ENCODE measurements around the gene ZNF547.

The ZNF547 gene

DNA sequence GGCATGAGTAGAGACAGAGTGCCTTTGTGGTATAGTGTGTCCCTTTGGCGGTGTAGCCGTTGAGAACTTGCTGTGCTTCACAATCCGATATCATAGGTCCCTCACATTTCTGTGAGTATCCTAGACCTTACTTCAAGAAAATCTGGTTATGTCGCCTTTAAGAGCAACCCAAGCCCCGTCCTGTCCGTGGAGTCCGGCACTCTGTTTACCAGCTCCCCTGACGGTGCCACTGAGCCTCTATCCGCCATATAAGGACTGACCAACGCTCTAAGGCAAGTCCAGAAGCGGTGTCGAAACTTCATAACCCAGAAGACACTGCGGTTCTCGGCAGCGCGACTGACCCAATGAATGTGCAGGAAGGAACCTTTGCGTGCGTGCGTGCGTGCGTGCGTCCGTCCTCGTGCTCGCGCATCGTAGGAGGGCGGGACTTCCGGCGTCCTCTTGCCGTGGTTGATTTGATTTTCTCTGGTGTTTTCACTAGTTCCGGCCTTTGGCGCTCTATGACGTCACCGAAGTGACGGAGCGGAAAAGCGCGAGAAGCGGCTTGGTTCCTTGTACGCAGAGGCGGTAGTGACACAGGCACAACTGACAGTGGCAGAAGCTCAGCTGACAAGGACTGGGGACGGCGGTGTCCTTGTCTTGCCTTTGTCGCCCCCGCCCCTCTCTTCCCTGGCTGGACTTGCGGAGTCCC, at the start of gene ZNF547, which contains the start of gene TRAPPC2B (continued):
- TF ChIP-seq ZNF202 (tag by site-specific recombination; IDR thresholded peaks at IDR 0.05; ENCODE audit: borderline replicate concordance) (no peak), HOXC10 (CRISPR knock-in tag; IDR thresholded peaks at IDR 0.05) (peak; percentile 90; the same call in 1 of the 2 replicates), ZNF366 (tag by site-specific recombination; conservative IDR thresholded peaks at IDR 0.05) (0 out of 2 replicates have a peak, but pooled peaks have one; percentile 18), ZBTB20 (tag by site-specific recombination; IDR thresholded peaks at IDR 0.05) (peak; percentile 16; the same call in 1 of the 2 replicates), ZBTB21 (tag by site-specific recombination; IDR thresholded peaks at IDR 0.05) (peak; percentile 100), ZNF2 (tag by site-specific recombination; IDR thresholded peaks at IDR 0.05) (0 out of 2 replicates have a peak, but pooled peaks have one; percentile 35), ZBTB49 (tag by site-specific recombination; IDR thresholded peaks at IDR 0.05; ENCODE audit: low read depth) (no peak), ZNF558 (tag by site-specific recombination; IDR thresholded peaks at IDR 0.05) (no peak), ZSCAN4 (tag by site-specific recombination; IDR thresholded peaks at IDR 0.05) (no peak), TCF7L2 (IDR thresholded peaks at IDR 0.05; ENCODE audit: borderline replicate concordance, low read depth, low read length) (no peak), ZNF140 (tag by site-specific recombination; IDR thresholded peaks at IDR 0.05) (no peak), KLF8 (tag by site-specific recombination; IDR thresholded peaks at IDR 0.05) (peak; percentile 46; the same call in 1 of the 2 replicates), ZNF571 (tag by site-specific recombination; IDR thresholded peaks at IDR 0.05) (no peak), ZNF76 (tag by site-specific recombination; IDR thresholded peaks at IDR 0.05; ENCODE audit: borderline replicate concordance, low read depth) (peak; percentile 79; the same call in 1 of the 2 replicates), ZNF221 (tag by site-specific recombination; IDR thresholded peaks at IDR 0.05; ENCODE audit: borderline replicate concordance) (no peak), ZEB2 (tag by site-specific recombination; IDR thresholded peaks at IDR 0.05) (no peak), ZFP41 (tag by site-specific recombination; IDR thresholded peaks at IDR 0.05; ENCODE audit: borderline replicate concordance) (no peak), ZNF404 (tag by site-specific recombination; IDR thresholded peaks at IDR 0.05) (no peak), SETDB1 (IDR thresholded peaks at IDR 0.05; ENCODE audit: insufficient read length, low read length) (no peak), ZNF626 (tag by site-specific recombination; IDR thresholded peaks at IDR 0.05) (no peak), ZFHX2 (tag by site-specific recombination; conservative IDR thresholded peaks at IDR 0.05) (peak; percentile 38; the same call in 1 of the 2 replicates), ZNF660 (tag by site-specific recombination; IDR thresholded peaks at IDR 0.05) (no peak), CTCF (tag by site-specific recombination; IDR thresholded peaks at IDR 0.05) (no peak), ZNF629 (tag by site-specific recombination; IDR thresholded peaks at IDR 0.05) (peak; percentile 100), SP2 (tag by site-specific recombination; IDR thresholded peaks at IDR 0.05) (peak; percentile 91), IKZF3 (tag by site-specific recombination; IDR thresholded peaks at IDR 0.05) (no peak), ZNF777 (tag by site-specific recombination; IDR thresholded peaks at IDR 0.05; ENCODE audit: borderline replicate concordance) (no peak), KLF1 (tag by site-specific recombination; IDR thresholded peaks at IDR 0.05) (no peak)
- TF ChIP-seq, protein P1, sequence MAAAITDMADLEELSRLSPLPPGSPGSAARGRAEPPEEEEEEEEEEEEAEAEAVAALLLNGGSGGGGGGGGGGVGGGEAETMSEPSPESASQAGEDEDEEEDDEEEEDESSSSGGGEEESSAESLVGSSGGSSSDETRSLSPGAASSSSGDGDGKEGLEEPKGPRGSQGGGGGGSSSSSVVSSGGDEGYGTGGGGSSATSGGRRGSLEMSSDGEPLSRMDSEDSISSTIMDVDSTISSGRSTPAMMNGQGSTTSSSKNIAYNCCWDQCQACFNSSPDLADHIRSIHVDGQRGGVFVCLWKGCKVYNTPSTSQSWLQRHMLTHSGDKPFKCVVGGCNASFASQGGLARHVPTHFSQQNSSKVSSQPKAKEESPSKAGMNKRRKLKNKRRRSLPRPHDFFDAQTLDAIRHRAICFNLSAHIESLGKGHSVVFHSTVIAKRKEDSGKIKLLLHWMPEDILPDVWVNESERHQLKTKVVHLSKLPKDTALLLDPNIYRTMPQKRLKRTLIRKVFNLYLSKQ (tag by site-specific recombination; IDR thresholded peaks at IDR 0.05; ENCODE audit: borderline replicate concordance): no peak
- TF ChIP-seq, protein P2, sequence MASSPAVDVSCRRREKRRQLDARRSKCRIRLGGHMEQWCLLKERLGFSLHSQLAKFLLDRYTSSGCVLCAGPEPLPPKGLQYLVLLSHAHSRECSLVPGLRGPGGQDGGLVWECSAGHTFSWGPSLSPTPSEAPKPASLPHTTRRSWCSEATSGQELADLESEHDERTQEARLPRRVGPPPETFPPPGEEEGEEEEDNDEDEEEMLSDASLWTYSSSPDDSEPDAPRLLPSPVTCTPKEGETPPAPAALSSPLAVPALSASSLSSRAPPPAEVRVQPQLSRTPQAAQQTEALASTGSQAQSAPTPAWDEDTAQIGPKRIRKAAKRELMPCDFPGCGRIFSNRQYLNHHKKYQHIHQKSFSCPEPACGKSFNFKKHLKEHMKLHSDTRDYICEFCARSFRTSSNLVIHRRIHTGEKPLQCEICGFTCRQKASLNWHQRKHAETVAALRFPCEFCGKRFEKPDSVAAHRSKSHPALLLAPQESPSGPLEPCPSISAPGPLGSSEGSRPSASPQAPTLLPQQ (tag by site-specific recombination; IDR thresholded peaks at IDR 0.05): peak; percentile 14; the same call in 1 of the 2 replicates
- TF ChIP-seq, protein P3, sequence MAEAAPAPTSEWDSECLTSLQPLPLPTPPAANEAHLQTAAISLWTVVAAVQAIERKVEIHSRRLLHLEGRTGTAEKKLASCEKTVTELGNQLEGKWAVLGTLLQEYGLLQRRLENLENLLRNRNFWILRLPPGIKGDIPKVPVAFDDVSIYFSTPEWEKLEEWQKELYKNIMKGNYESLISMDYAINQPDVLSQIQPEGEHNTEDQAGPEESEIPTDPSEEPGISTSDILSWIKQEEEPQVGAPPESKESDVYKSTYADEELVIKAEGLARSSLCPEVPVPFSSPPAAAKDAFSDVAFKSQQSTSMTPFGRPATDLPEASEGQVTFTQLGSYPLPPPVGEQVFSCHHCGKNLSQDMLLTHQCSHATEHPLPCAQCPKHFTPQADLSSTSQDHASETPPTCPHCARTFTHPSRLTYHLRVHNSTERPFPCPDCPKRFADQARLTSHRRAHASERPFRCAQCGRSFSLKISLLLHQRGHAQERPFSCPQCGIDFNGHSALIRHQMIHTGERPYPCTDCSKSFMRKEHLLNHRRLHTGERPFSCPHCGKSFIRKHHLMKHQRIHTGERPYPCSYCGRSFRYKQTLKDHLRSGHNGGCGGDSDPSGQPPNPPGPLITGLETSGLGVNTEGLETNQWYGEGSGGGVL (tag by site-specific recombination; IDR thresholded peaks at IDR 0.05): no peak

All from HEK293 (cell line).